Measurements from ENCODE around the gene ENO3.
A peak's percentile ranks its signal among the peaks of the same experiment; 100 is the strongest.

Gene ENO3

GRCh38 chr17:4946312-4946976 lies 4.5 kb upstream of the ENO3 start:
- H3K9me3 ChIP-seq (ENCODE audit: control insufficient read depth, insufficient read depth, low read length): no peaks in the 10 kb centered on the region
- peaks cover 11% of the 10 kb centered on the region for H3K4me1 ChIP-seq (ENCODE audit: control insufficient read depth, insufficient read depth, low read length)
- no peaks in the 10 kb centered on the region for H3K27me3 ChIP-seq (ENCODE audit: control insufficient read depth, insufficient read depth, low read length)
- peak overlapping the region; percentile 62 for H3K4me3 ChIP-seq (ENCODE audit: low read depth, low read length)
- peak overlapping the region; percentile 62 for H3K9ac ChIP-seq (ENCODE audit: low read depth, low read length)
- H3K36me3 ChIP-seq (ENCODE audit: control insufficient read depth, insufficient read depth, low read length): peaks cover 48% of the 10 kb centered on the region

- Histone ChIP-seq H3K9ac (ENCODE audit: low read depth, low read length) (peak overlapping the region; percentile 62), H3K4me3 (ENCODE audit: low read depth, low read length) (peak overlapping the region; percentile 62), H3K27me3 (ENCODE audit: control insufficient read depth, insufficient read depth, low read length) (no peaks in the 10 kb centered on the region), H3K4me1 (ENCODE audit: control insufficient read depth, insufficient read depth, low read length) (peaks cover 15% of the 10 kb centered on the region), H3K9me3 (ENCODE audit: control insufficient read depth, insufficient read depth, low read length) (no peaks in the 10 kb centered on the region), H3K36me3 (ENCODE audit: control insufficient read depth, insufficient read depth, low read length) (peaks cover 48% of the 10 kb centered on the region)
Observed at GRCh38 chr17:4947010-4947410, 3.9 kb upstream of the ENO3 start.

GRCh38 chr17:4947411-4948165 lies 3.3 kb upstream of the ENO3 start:
- peak overlapping the region; percentile 94 for H3K9ac ChIP-seq (ENCODE audit: low read depth, low read length)

DNA sequence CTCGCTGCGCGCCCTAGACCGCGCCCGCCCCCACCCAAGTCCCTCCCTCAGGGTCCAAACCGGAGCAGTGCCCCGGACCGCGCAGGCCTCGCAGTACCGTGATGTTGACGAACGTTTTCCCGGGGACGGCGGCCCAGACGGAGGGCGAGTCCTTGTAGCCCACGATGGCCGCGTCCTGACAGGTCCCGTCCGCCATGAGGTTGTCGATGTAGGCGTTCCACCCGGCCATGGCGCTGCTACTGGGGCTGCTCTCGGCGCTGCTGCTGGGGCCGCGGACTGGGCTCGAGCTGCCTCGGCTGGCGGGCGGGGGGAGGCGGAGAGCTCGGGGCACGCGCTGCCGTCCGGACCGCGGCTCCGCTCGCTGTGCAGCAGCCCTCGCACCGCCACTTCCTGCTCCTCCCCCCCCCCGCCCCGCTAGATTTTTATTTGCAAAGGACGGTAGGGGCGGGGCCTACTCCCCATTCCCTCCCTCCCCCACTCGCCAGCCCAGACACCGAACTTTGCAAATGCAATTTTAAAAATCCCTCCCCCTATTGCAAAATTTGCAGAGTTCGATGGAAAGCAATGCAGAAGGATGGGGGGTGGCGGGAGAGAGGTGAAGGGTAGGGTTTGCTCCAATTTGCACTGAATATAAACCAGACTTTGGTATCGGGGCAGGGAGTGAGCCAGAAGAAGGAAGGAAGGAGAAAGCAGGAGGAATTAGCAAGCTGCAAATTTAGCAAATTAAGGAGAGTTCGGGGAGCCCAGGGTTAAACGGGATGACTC lies 2.6 kb upstream of the ENO3 start, which contains the start of gene PFN1:
PFN1 (minus strand) TSS at position 365 of the 765 bp plus-strand sequence; CDS start at position 229, 136 bp downstream.
- Histone ChIP-seq H3K4me1 (ENCODE audit: control insufficient read depth, insufficient read depth, low read length) (peaks cover 15% of the 10 kb centered on the region), H3K4me3 (ENCODE audit: low read depth, low read length) (peak within 1 kb of the TSS; percentile 62), H3K36me3 (ENCODE audit: control insufficient read depth, insufficient read depth, low read length) (peaks cover 38% of the 10 kb centered on the region), H3K9ac (ENCODE audit: low read depth, low read length) (peak within 1 kb of the TSS; percentile 94), H3K27me3 (ENCODE audit: control insufficient read depth, insufficient read depth, low read length) (no peaks in the 10 kb centered on the region), H3K9me3 (ENCODE audit: control insufficient read depth, insufficient read depth, low read length) (no peaks in the 10 kb centered on the region)

More at GRCh38 chr17:4947411-4948165, 3.3 kb upstream of the ENO3 start:
- Histone ChIP-seq H3K4me3 (ENCODE audit: low read depth, low read length) (peak overlapping the region; percentile 62), H3K9me3 (ENCODE audit: control insufficient read depth, insufficient read depth, low read length) (no peaks in the 10 kb centered on the region), H3K4me1 (ENCODE audit: control insufficient read depth, insufficient read depth, low read length) (peaks cover 15% of the 10 kb centered on the region), H3K27me3 (ENCODE audit: control insufficient read depth, insufficient read depth, low read length) (no peaks in the 10 kb centered on the region), H3K36me3 (ENCODE audit: control insufficient read depth, insufficient read depth, low read length) (peaks cover 46% of the 10 kb centered on the region)

GRCh38 chr17:4948931-4949320 lies 2.0 kb upstream of the ENO3 start:
- H3K9me3 ChIP-seq (ENCODE audit: control insufficient read depth, insufficient read depth, low read length): no peaks in the 10 kb centered on the region
- peaks cover 33% of the 10 kb centered on the region for H3K36me3 ChIP-seq (ENCODE audit: control insufficient read depth, insufficient read depth, low read length)
- H3K4me3 ChIP-seq (ENCODE audit: low read depth, low read length): peak overlapping the region; percentile 62
- H3K27me3 ChIP-seq (ENCODE audit: control insufficient read depth, insufficient read depth, low read length): no peaks in the 10 kb centered on the region
- H3K4me1 ChIP-seq (ENCODE audit: control insufficient read depth, insufficient read depth, low read length): peaks cover 15% of the 10 kb centered on the region
- peak overlapping the region; percentile 90 for H3K9ac ChIP-seq (ENCODE audit: low read depth, low read length)

GRCh38 chr17:4949321-4950074 lies 1.4 kb upstream of the ENO3 start:
- Histone ChIP-seq H3K4me1 (ENCODE audit: control insufficient read depth, insufficient read depth, low read length) (peaks cover 13% of the 10 kb centered on the region), H3K4me3 (ENCODE audit: low read depth, low read length) (peak overlapping the region; percentile 62), H3K9me3 (ENCODE audit: control insufficient read depth, insufficient read depth, low read length) (no peaks in the 10 kb centered on the region), H3K27me3 (ENCODE audit: control insufficient read depth, insufficient read depth, low read length) (no peaks in the 10 kb centered on the region), H3K9ac (ENCODE audit: low read depth, low read length) (peak overlapping the region; percentile 90), H3K36me3 (ENCODE audit: control insufficient read depth, insufficient read depth, low read length) (peaks cover 27% of the 10 kb centered on the region)

GRCh38 chr17:4950075-4950745 lies 709 bp upstream of the ENO3 start:
- H3K4me1 ChIP-seq (ENCODE audit: control insufficient read depth, insufficient read depth, low read length): peaks cover 13% of the 10 kb centered on the region
- no peaks in the 10 kb centered on the region for H3K27me3 ChIP-seq (ENCODE audit: control insufficient read depth, insufficient read depth, low read length)
- H3K36me3 ChIP-seq (ENCODE audit: control insufficient read depth, insufficient read depth, low read length): peaks cover 20% of the 10 kb centered on the region
- H3K9me3 ChIP-seq (ENCODE audit: control insufficient read depth, insufficient read depth, low read length): no peaks in the 10 kb centered on the region
- peak overlapping the region; percentile 88 for H3K9ac ChIP-seq (ENCODE audit: low read depth, low read length)
- H3K4me3 ChIP-seq (ENCODE audit: low read depth, low read length): peak overlapping the region; percentile 81

DNA sequence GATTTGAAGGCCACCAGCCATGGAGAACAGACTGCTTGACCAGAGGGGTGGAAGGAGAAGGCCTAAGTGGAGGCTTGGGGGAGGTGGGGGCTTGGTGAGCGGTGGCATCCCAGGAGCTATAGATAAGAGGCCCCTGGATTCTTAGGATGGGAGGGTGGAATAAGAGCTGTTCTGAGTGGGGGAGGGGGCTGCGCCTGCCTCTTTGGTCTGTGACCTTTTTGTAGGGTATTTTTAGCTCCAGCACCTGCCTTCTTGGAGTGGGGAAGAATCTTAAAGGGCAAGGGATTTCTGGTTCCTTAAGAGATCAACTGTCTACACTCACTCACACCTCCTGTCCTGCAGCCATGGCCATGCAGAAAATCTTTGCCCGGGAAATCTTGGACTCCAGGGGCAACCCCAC lies 567 bp downstream of the ENO3 start:
- Histone ChIP-seq H3K9ac (ENCODE audit: low read depth, low read length) (peak overlapping the region; percentile 62), H3K9me3 (ENCODE audit: control insufficient read depth, insufficient read depth, low read length) (no peaks in the 10 kb centered on the region), H3K4me3 (ENCODE audit: low read depth, low read length) (peak overlapping the region; percentile 81), H3K36me3 (ENCODE audit: control insufficient read depth, insufficient read depth, low read length) (peaks cover 11% of the 10 kb centered on the region), H3K4me1 (ENCODE audit: control insufficient read depth, insufficient read depth, low read length) (peaks cover 9% of the 10 kb centered on the region), H3K27me3 (ENCODE audit: control insufficient read depth, insufficient read depth, low read length) (no peaks in the 10 kb centered on the region)

- H3K9ac ChIP-seq (ENCODE audit: low read depth, low read length): no peak overlapping the region
Observed at GRCh38 chr17:4953451-4953961, 2.6 kb downstream of the ENO3 start.

DNA sequence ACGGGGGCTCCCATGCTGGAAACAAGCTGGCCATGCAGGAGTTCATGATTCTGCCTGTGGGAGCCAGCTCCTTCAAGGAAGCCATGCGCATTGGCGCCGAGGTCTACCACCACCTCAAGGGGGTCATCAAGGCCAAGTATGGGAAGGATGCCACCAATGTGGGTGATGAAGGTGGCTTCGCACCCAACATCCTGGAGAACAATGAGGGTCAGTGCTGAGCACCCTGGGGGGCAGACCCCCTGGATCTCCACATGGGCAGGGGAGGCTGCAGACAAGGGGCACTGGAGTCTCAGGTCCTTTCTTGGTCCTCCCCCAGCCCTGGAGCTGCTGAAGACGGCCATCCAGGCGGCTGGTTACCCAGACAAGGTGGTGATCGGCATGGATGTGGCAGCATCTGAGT lies 4.2 kb downstream of the ENO3 start:
- Histone ChIP-seq H3K9me3 (ENCODE audit: control insufficient read depth, insufficient read depth, low read length) (no peaks in the 10 kb centered on the region), H3K4me3 (ENCODE audit: low read depth, low read length) (no peak overlapping the region), H3K27me3 (ENCODE audit: control insufficient read depth, insufficient read depth, low read length) (no peaks in the 10 kb centered on the region), H3K9ac (ENCODE audit: low read depth, low read length) (no peak overlapping the region), H3K4me1 (ENCODE audit: control insufficient read depth, insufficient read depth, low read length) (peaks cover 12% of the 10 kb centered on the region), H3K36me3 (ENCODE audit: control insufficient read depth, insufficient read depth, low read length) (peaks cover 10% of the 10 kb centered on the region)

More at GRCh38 chr17:4953451-4953961, 2.6 kb downstream of the ENO3 start:
- Histone ChIP-seq H3K4me1 (ENCODE audit: control insufficient read depth, insufficient read depth, low read length) (peaks cover 9% of the 10 kb centered on the region), H3K36me3 (ENCODE audit: control insufficient read depth, insufficient read depth, low read length) (peaks cover 3% of the 10 kb centered on the region), H3K9me3 (ENCODE audit: control insufficient read depth, insufficient read depth, low read length) (no peaks in the 10 kb centered on the region), H3K27me3 (ENCODE audit: control insufficient read depth, insufficient read depth, low read length) (no peaks in the 10 kb centered on the region), H3K4me3 (ENCODE audit: low read depth, low read length) (no peak overlapping the region)
